Natural killer cell treated with Interleukin-12 subunit alpha and Interleukin-12 subunit beta and Interleukin-15 and Interleukin-18, amount 100 ng/mL, for 72 hours (primary cell): Measurements from ENCODE around the gene IRF3. TPM values are rescaled to one million over a fixed set of nuclear protein-coding genes. Genes with fewer than 3 reads are reported as not detected.

Experiments
- ATAC-seq, 2 donors: fragments of 150-1000 bp; cut with Tn5 transposase in 1 of 2; sonication (Bioruptor Pico), chemical (Tn5 transposase) in 1 of 2; 2 replicates each; pipeline ENCODE4 v1.10.0; 2021
- DNase-seq: peaks from one replicate; pipeline ENCODE4 v3.0.0; 2022; ENCODE audit warnings: low spot score
- H3K27ac Mint-ChIP-seq, 2 donors: 1 replicate in 1 of 2; 2 replicates in 1 of 2; pipeline ENCODE4 v1.8.0; 2022; ENCODE audit warnings: mixed read lengths in 2 of 2, mild to moderate bottlenecking in 1 of 2, moderate library complexity in 1 of 2
- H3K27me3 Mint-ChIP-seq, 2 donors: 1 replicate in 1 of 2; 2 replicates in 1 of 2; pipeline ENCODE4 v1.8.0; 2022; ENCODE audit warnings: mixed read lengths in 2 of 2
- H3K36me3 Mint-ChIP-seq: one replicate; pipeline ENCODE4 v1.8.0; 2022; ENCODE audit warnings: mixed read lengths
- H3K4me1 Mint-ChIP-seq, 2 donors: 1 replicate in 1 of 2; 2 replicates in 1 of 2; pipeline ENCODE4 v1.8.0; 2022; ENCODE audit warnings: low read depth in 2 of 2, mixed read lengths in 2 of 2, mild to moderate bottlenecking in 1 of 2
- H3K4me3 Mint-ChIP-seq: one replicate; pipeline ENCODE4 v1.8.0; 2022; ENCODE audit warnings: mixed read lengths
- H3K9me3 Mint-ChIP-seq: 2 replicates; pipeline ENCODE4 v1.8.0; 2022; ENCODE audit warnings: mixed read lengths
- total RNA-seq, 2 donors: library from RNA; stranded (reverse); gene quantifications; one replicate each; pipeline ENCODE4 v1.2.3, GENCODE V29; 2022

Gene IRF3
- total RNA-seq, 2 donors from 2014 or later, result 167 to 185 TPM

- Mint-ChIP-seq H3K27me3 (no peaks in the 10 kb centered on the region), H3K9me3 (no peaks in the 10 kb centered on the region), H3K4me1 (peaks cover 8 to 25% of the 10 kb centered on the region in 2 donors), H3K4me3 (peak overlapping the region; percentile 32), H3K27ac (peak overlapping the region; percentile 80 to 88), H3K36me3 (peaks cover 5% of the 10 kb centered on the region)
- ATAC-seq (peak; percentile 68 to 86), DNase-seq (no peak)
Observed at GRCh38 chr19:49655570-49656455, 9.8 kb downstream of the IRF3 start.

GRCh38 chr19:49654581-49654980, 11.1 kb downstream of the IRF3 start:
- Mint-ChIP-seq H3K27ac (peak overlapping the region; percentile 80 to 88), H3K4me1 (peaks cover 8 to 28% of the 10 kb centered on the region in 2 donors), H3K36me3 (peaks cover 5% of the 10 kb centered on the region), H3K4me3 (no peak overlapping the region), H3K27me3 (no peaks in the 10 kb centered on the region), H3K9me3 (no peaks in the 10 kb centered on the region)
- ATAC-seq (no peak), DNase-seq (no peak)

- Mint-ChIP-seq H3K4me1 (peaks cover 8 to 28% of the 10 kb centered on the region in 2 donors), H3K36me3 (peaks cover 5% of the 10 kb centered on the region), H3K27ac (no peak overlapping the region), H3K4me3 (no peak overlapping the region), H3K9me3 (no peaks in the 10 kb centered on the region), H3K27me3 (no peaks in the 10 kb centered on the region)
- no peak for DNase-seq
- no peak for ATAC-seq
Observed at GRCh38 chr19:49653466-49653806, 12.2 kb downstream of the IRF3 start.

GRCh38 chr19:49652551-49653465, 12.8 kb downstream of the IRF3 start:
- no peak overlapping the region for H3K4me3 Mint-ChIP-seq
- peaks cover 5% of the 10 kb centered on the region for H3K36me3 Mint-ChIP-seq
- H3K9me3 Mint-ChIP-seq, result no peaks in the 10 kb centered on the region
- DNase-seq (peak; percentile 53), ATAC-seq (no peak)
- no peak overlapping the region for H3K27ac Mint-ChIP-seq
- peaks cover 8 to 27% of the 10 kb centered on the region in 2 donors for H3K4me1 Mint-ChIP-seq
- H3K27me3 Mint-ChIP-seq, result no peaks in the 10 kb centered on the region

- Mint-ChIP-seq H3K4me1 (peaks cover 8 to 24% of the 10 kb centered on the region in 2 donors), H3K27ac (no peak overlapping the region), H3K9me3 (no peaks in the 10 kb centered on the region), H3K36me3 (peaks cover 5% of the 10 kb centered on the region), H3K4me3 (no peak overlapping the region), H3K27me3 (no peaks in the 10 kb centered on the region)
- ATAC-seq (no peak), DNase-seq (peak; percentile 59)
Observed at GRCh38 chr19:49651820-49652550, 13.7 kb downstream of the IRF3 start.

- Mint-ChIP-seq H3K4me1 (peaks cover 8 to 20% of the 10 kb centered on the region in 2 donors), H3K27ac (no peak overlapping the region), H3K36me3 (peaks cover 5% of the 10 kb centered on the region), H3K9me3 (no peaks in the 10 kb centered on the region), H3K4me3 (no peak overlapping the region), H3K27me3 (no peaks in the 10 kb centered on the region)
- no peak for ATAC-seq
- DNase-seq, result peak; percentile 58
Observed at GRCh38 chr19:49651029-49651819, 14.4 kb downstream of the IRF3 start.

- Mint-ChIP-seq H3K27ac (peak overlapping the region in 1 of 2 donors; percentile 68), H3K4me1 (peaks cover 28 to 31% of the 10 kb centered on the region in 2 donors), H3K9me3 (no peaks in the 10 kb centered on the region), H3K27me3 (no peaks in the 10 kb centered on the region), H3K4me3 (no peak overlapping the region), H3K36me3 (no peaks in the 10 kb centered on the region)
- DNase-seq (no peak), ATAC-seq (no peak)
Observed at GRCh38 chr19:49646586-49646985, 19.1 kb downstream of the IRF3 start.

GRCh38 chr19:49645995-49646394, 19.7 kb downstream of the IRF3 start:
- Mint-ChIP-seq H3K27ac (no peak overlapping the region), H3K4me1 (peaks cover 32 to 34% of the 10 kb centered on the region in 2 donors), H3K4me3 (no peak overlapping the region), H3K36me3 (no peaks in the 10 kb centered on the region), H3K9me3 (no peaks in the 10 kb centered on the region), H3K27me3 (no peaks in the 10 kb centered on the region)
- no peak for ATAC-seq
- DNase-seq, result no peak

GRCh38 chr19:49645592-49645991, 20.1 kb downstream of the IRF3 start:
- H3K4me1 Mint-ChIP-seq, result peaks cover 36 to 38% of the 10 kb centered on the region in 2 donors
- no peaks in the 10 kb centered on the region for H3K36me3 Mint-ChIP-seq
- DNase-seq (no peak), ATAC-seq (no peak)
- no peaks in the 10 kb centered on the region for H3K9me3 Mint-ChIP-seq
- no peak overlapping the region for H3K27ac Mint-ChIP-seq
- H3K27me3 Mint-ChIP-seq, result no peaks in the 10 kb centered on the region
- no peak overlapping the region for H3K4me3 Mint-ChIP-seq

- H3K9me3 Mint-ChIP-seq, result no peaks in the 10 kb centered on the region
- H3K27me3 Mint-ChIP-seq, result peaks cover 0 to 2% of the 10 kb centered on the region in 2 donors
- peaks cover 47% of the 10 kb centered on the region in 2 donors for H3K4me1 Mint-ChIP-seq
- ATAC-seq, result no peak
- DNase-seq, result no peak
- H3K36me3 Mint-ChIP-seq, result no peaks in the 10 kb centered on the region
- peak overlapping the region; percentile 99 for H3K4me3 Mint-ChIP-seq
- H3K27ac Mint-ChIP-seq, result peak overlapping the region; percentile 97 to 99
Observed at GRCh38 chr19:49643466-49643865, 22.2 kb downstream of the IRF3 start.

GRCh38 chr19:49642492-49643035, 23.1 kb downstream of the IRF3 start:
- H3K36me3 Mint-ChIP-seq, result no peaks in the 10 kb centered on the region
- ATAC-seq, result no peak

GRCh38 chr19:49641688-49642491, 23.8 kb downstream of the IRF3 start, which contains the start of gene SCAF1:
Gene SCAF1, plus strand, starts transcription at chr19:49642209. Its CDS starts 2,818 bp downstream, at chr19:49645027.
- Mint-ChIP-seq H3K27ac (peak within 1 kb of the TSS; percentile 99), H3K4me3 (peak within 1 kb of the TSS; percentile 99), H3K36me3 (no peaks in the 10 kb centered on the region), H3K27me3 (peaks cover 0 to 4% of the 10 kb centered on the region in 2 donors), H3K4me1 (peaks cover 54 to 57% of the 10 kb centered on the region in 2 donors), H3K9me3 (no peaks in the 10 kb centered on the region)
- DNase-seq (peak; percentile 100), ATAC-seq (peak; percentile 83 to 86)

More at GRCh38 chr19:49642492-49643035, 23.1 kb downstream of the IRF3 start:
- no peak for DNase-seq
- Mint-ChIP-seq H3K9me3 (no peaks in the 10 kb centered on the region), H3K27ac (peak overlapping the region; percentile 97 to 99), H3K27me3 (peaks cover 0 to 4% of the 10 kb centered on the region in 2 donors), H3K4me3 (peak overlapping the region; percentile 99), H3K4me1 (peaks cover 53 to 56% of the 10 kb centered on the region in 2 donors)
